Endothelial cell of umbilical vein (primary cell): Measurements from ENCODE around the gene ZBTB33. TPM values are rescaled to one million over a fixed set of nuclear protein-coding genes. Genes with fewer than 3 reads are reported as not detected.

Experiments
- BruUV-seq: library from RNA; stranded (reverse); fragments of 400-500 nt; replicated peaks from 2 replicates; lab custom pipeline; 2021; lab: Mats Ljungman, UMichigan
- CTCF ChIA-PET: fragments of 300-600, 350-600 bp; sonication (Branson Sonifier 250); formaldehyde crosslinking; loops from one replicate; lab custom pipeline; 2021; ENCODE audit warnings: antibody characterized with exemption, inconsistent platforms; lab: Charles Lee
- POLR2A ChIA-PET: fragments of 300-600, 350-600 bp; sonication (Branson Sonifier 250); formaldehyde crosslinking; loops from one replicate; lab custom pipeline; 2021; ENCODE audit warnings: antibody characterized with exemption, inconsistent platforms; lab: Charles Lee
- DNase-seq: peaks from one replicate; pipeline ENCODE4 v3.0.0-alpha.2; 2011; ENCODE audit warnings: low read depth, low spot score
- FAIRE-seq: peaks from 2 replicates; lab custom pipeline; 2011; peaks lifted over from hg19 to GRCh38; lab: Jason Lieb, UNC
- H2AFZ ChIP-seq: 2 replicates; pipeline ENCODE4 v1.6.0; 2012; ENCODE audit warnings: low read depth, low read length, control low read depth, inconsistent platforms
- H3K27ac ChIP-seq: 2 replicates; pipeline ENCODE4 v1.5.1; 2011; ENCODE audit warnings: low read depth, mild to moderate bottlenecking, control low read depth, low read length, moderate library complexity; ENCODE audit not compliant: insufficient read depth
- H3K27me3 ChIP-seq, 2 experiments: 2 replicates each; pipeline versions ENCODE4 v1.6.0 to v1.6.1; 2011; ENCODE audit warnings: low read length in 2 of 2, mixed read lengths in 1 of 2; ENCODE audit not compliant: control insufficient read depth in 2 of 2, insufficient read depth in 2 of 2
- H3K36me3 ChIP-seq, 2 experiments: 2 replicates in 1 of 2; 3 replicates in 1 of 2; pipeline ENCODE4 v1.5.1; 2011; ENCODE audit warnings: low read length in 2 of 2, mild to moderate bottlenecking in 1 of 2, moderate library complexity in 1 of 2; ENCODE audit not compliant: control insufficient read depth in 2 of 2, insufficient read depth in 2 of 2; ENCODE audit errors: extremely low read depth in 1 of 2
- H3K4me1 ChIP-seq: 3 replicates; pipeline ENCODE4 v1.5.1; 2011; ENCODE audit warnings: mild to moderate bottlenecking, low read length; ENCODE audit not compliant: control insufficient read depth, insufficient read depth; ENCODE audit errors: extremely low read depth
- H3K4me2 ChIP-seq: 2 replicates; pipeline ENCODE4 v1.6.1; 2011; ENCODE audit warnings: low read length, control low read depth, mixed read lengths; ENCODE audit not compliant: insufficient read depth
- H3K4me3 ChIP-seq, 3 experiments: fragments of 200-600 bp in 1 of 3; sonication (generic), shearing (Covaris generic) in 1 of 3; replicated peaks in 1 of 3; 2 replicates each; pipeline ENCODE4 v1.5.1; 2011 to 2016; ENCODE audit warnings: control low read depth in 3 of 3, low read length in 3 of 3, mild to moderate bottlenecking in 2 of 3, inconsistent platforms in 1 of 3, low read depth in 1 of 3, moderate library complexity in 1 of 3; ENCODE audit not compliant: insufficient read depth in 1 of 3
- H3K79me2 ChIP-seq: 2 replicates; pipeline ENCODE4 v1.6.0; 2012; ENCODE audit warnings: low read length, inconsistent platforms; ENCODE audit not compliant: control insufficient read depth, insufficient read depth
- H3K9ac ChIP-seq: replicated peaks from 2 replicates; pipeline ENCODE3; 2011; ENCODE audit warnings: low read length, control low read depth; ENCODE audit not compliant: insufficient read depth; ENCODE audit errors: extremely low read depth
- H3K9me1 ChIP-seq: replicated peaks from 3 replicates; pipeline ENCODE4 v1.6.0; 2011; ENCODE audit warnings: mild to moderate bottlenecking, low read length; ENCODE audit not compliant: control insufficient read depth, insufficient read depth; ENCODE audit errors: extremely low read depth
- H3K9me3 ChIP-seq: replicated peaks from 2 replicates; pipeline ENCODE4 v1.5.1; 2012; ENCODE audit warnings: low read length, inconsistent platforms; ENCODE audit not compliant: control insufficient read depth, insufficient read depth
- H4K20me1 ChIP-seq: replicated peaks from 2 replicates; pipeline ENCODE3; 2011; ENCODE audit warnings: mild to moderate bottlenecking, low read length; ENCODE audit not compliant: control insufficient read depth, insufficient read depth; ENCODE audit errors: extremely low read depth
- CTCF ChIP-seq, 2 donors: IDR thresholded peaks; 1 replicate in 1 of 2; 2 replicates in 1 of 2; pipeline ENCODE4 v1.5.1; 2011; ENCODE audit warnings: low read length in 2 of 2, mild to moderate bottlenecking in 2 of 2, moderate library complexity in 2 of 2, control low read depth in 1 of 2, inconsistent platforms in 1 of 2, low read depth in 1 of 2; ENCODE audit not compliant: insufficient read depth in 1 of 2; ENCODE audit errors: extremely low read depth in 1 of 2
- EZH2 ChIP-seq: IDR thresholded peaks from 2 replicates; pipeline ENCODE4 v1.6.1; 2012; ENCODE audit warnings: borderline replicate concordance, low read depth, mild to moderate bottlenecking, moderate library complexity, low read length, inconsistent platforms; ENCODE audit not compliant: severe bottlenecking
- FOS ChIP-seq: IDR thresholded peaks from 2 replicates; pipeline ENCODE4 v1.6.1; 2011; ENCODE audit warnings: mild to moderate bottlenecking, low read length, moderate library complexity, borderline replicate concordance; ENCODE audit not compliant: insufficient read depth
- GATA2 ChIP-seq: IDR thresholded peaks from 2 replicates; pipeline ENCODE4 v1.7.0; 2011; ENCODE audit warnings: low read depth, mild to moderate bottlenecking, moderate library complexity, mixed read lengths, low read length; ENCODE audit not compliant: insufficient read length, insufficient read depth
- JUN ChIP-seq: IDR thresholded peaks from 2 replicates; pipeline ENCODE4 v1.6.1; 2011; ENCODE audit warnings: borderline replicate concordance, low read depth; ENCODE audit not compliant: insufficient read length, insufficient read depth
- MAX ChIP-seq: IDR thresholded peaks from 2 replicates; pipeline ENCODE4 v1.6.1; 2011; ENCODE audit not compliant: insufficient read depth, insufficient read length
- MYC ChIP-seq: IDR thresholded peaks from one replicate; pipeline ENCODE4 v1.6.1; 2011; ENCODE audit warnings: mild to moderate bottlenecking, low read depth, low read length
- POLR2A ChIP-seq: IDR thresholded peaks from 2 replicates; pipeline ENCODE4 v1.6.1; 2012; ENCODE audit warnings: low read depth, mild to moderate bottlenecking, control low read depth, low read length
- POLR2AphosphoS5 ChIP-seq: IDR thresholded peaks from 2 replicates; pipeline ENCODE4 v1.6.1; 2012; ENCODE audit warnings: low read depth, mild to moderate bottlenecking, control low read depth, low read length, moderate library complexity; ENCODE audit not compliant: insufficient read depth
- dilution Hi-C: fragments of 300-500 bp; cut with MboI; formaldehyde crosslinking; loops from one replicate; pipeline ENCODE4 v1.15.0; 2019; ENCODE audit warnings: low sequenced_read_pairs; ENCODE audit not compliant: extremely low pct_ligation_motif_present
- intact Hi-C: fragments of 100-400 bp; cut with micrococcal nuclease; formaldehyde crosslinking; loops from one replicate; pipeline ENCODE4 v1.10.0; 2022
- polyA plus RNA-seq, 4 experiments: library from polyadenylated mRNA; depleted of rRNA in 3 of 4; stranded (reverse) in 3 of 4; unstranded in 1 of 4; fragments of >200 nt; gene quantifications; 2 replicates each; pipeline versions ENCODE4 v1.2.1 to v1.2.3, GENCODE V29; 2011 to 2012; ENCODE audit warnings: missing spikeins in 1 of 4
- total RNA-seq: library from RNA; stranded (reverse); gene quantifications from 2 replicates; pipeline ENCODE4 v1.2.3, GENCODE V29; 2021

ZBTB33 gene
- total and polyA plus RNA-seq, 2 donors (not counting 3 experiments of a cell fraction or from before 2014, with no cell fraction given) = 3.7 to 16.3 TPM

GRCh38 chrX:120270567-120270966, 20.0 kb downstream of the ZBTB33 start:
- Histone ChIP-seq H3K27ac (no peak overlapping the region), H3K9ac (no peak overlapping the region), H3K27me3 (peaks cover 0 to 3% of the 10 kb centered on the region in 2 experiments), H4K20me1 (no peaks in the 10 kb centered on the region), H3K36me3 (no peaks in the 10 kb centered on the region), H3K4me1 (no peaks in the 10 kb centered on the region), H3K4me3 (no peak overlapping the region), H3K9me1 (no peaks in the 10 kb centered on the region), H3K4me2 (no peak overlapping the region), H2AFZ (no peak overlapping the region), H3K79me2 (no peaks in the 10 kb centered on the region), H3K9me3 (no peaks in the 10 kb centered on the region)
- no peak for FAIRE-seq
- intact Hi-C loops = no loop called here
- no peak for DNase-seq
- TF ChIP-seq FOS (no peak), GATA2 (no peak), EZH2 (no peak), POLR2A (no peak), MAX (no peak), MYC (no peak), POLR2AphosphoS5 (no peak), CTCF (IDR thresholded peaks at IDR 0.05; ENCODE audit: extremely low read depth in 1 of 2, insufficient read depth in 1 of 2, low read depth in 1 of 2, low read length in 2 of 2) (no peak), JUN (no peak)
- no TSS peak for BruUV-seq
- ChIA-PET CTCF (no interaction called here), POLR2A (no interaction called here)
- dilution Hi-C loops = no loop called here
